Effector CD4-positive, alpha-beta T cell (primary cell): ENCODE measurements around the gene ARHGAP30.
"Not testable (repeated sequence)": the region's sequence is repeated elsewhere in the genome, so short reads cannot be mapped to it uniquely, and the experiment has no call there.

Experiments used
- DNase-seq: peaks from one replicate; pipeline ENCODE4 v3.0.0-alpha.2; 2020

Gene ARHGAP30

GRCh38 chr1:161037661-161038522 lies 31.8 kb downstream of the ARHGAP30 start:
- no peak for DNase-seq

- no peak for DNase-seq
Observed at GRCh38 chr1:161033751-161034150, 35.9 kb downstream of the ARHGAP30 start.

GRCh38 chr1:161032409-161032808 lies 37.3 kb downstream of the ARHGAP30 start:
- DNase-seq: no peak

- no peak for DNase-seq
Observed at GRCh38 chr1:161031874-161032273, 37.8 kb downstream of the ARHGAP30 start.

GRCh38 chr1:161029466-161029865 lies 40.2 kb downstream of the ARHGAP30 start:
- DNase-seq: not testable (repeated sequence)

GRCh38 chr1:161026954-161027353 lies 42.7 kb downstream of the ARHGAP30 start:
- DNase-seq: not testable (repeated sequence)

GRCh38 chr1:161022432-161022831 lies 47.3 kb downstream of the ARHGAP30 start:
- DNase-seq: not testable (repeated sequence)

GRCh38 chr1:161021970-161022353 lies 47.7 kb downstream of the ARHGAP30 start:
- DNase-seq: no peak

- peak; percentile 87 for DNase-seq
Observed at GRCh38 chr1:161021165-161021969, 48.3 kb downstream of the ARHGAP30 start.

GRCh38 chr1:161020509-161021164 lies 49.1 kb downstream of the ARHGAP30 start, which contains the start of gene F11R:
F11R (minus strand) TSS chr1:161021152; CDS start chr1:161021073, 79 bp downstream.
- peak; percentile 26 for DNase-seq

- DNase-seq: no peak
Observed at GRCh38 chr1:161019751-161020495, 49.8 kb downstream of the ARHGAP30 start.

GRCh38 chr1:161019111-161019660 lies 50.5 kb downstream of the ARHGAP30 start:
- not testable (repeated sequence) for DNase-seq

GRCh38 chr1:161018631-161018930 lies 51.1 kb downstream of the ARHGAP30 start:
- DNase-seq: no peak

GRCh38 chr1:161017756-161018630 lies 51.7 kb downstream of the ARHGAP30 start:
- no peak for DNase-seq

GRCh38 chr1:161017181-161017580 lies 52.5 kb downstream of the ARHGAP30 start:
- not testable (repeated sequence) for DNase-seq

- DNase-seq: not testable (repeated sequence)
Observed at GRCh38 chr1:161016683-161017082, 53.0 kb downstream of the ARHGAP30 start.

- peak; percentile 32 for DNase-seq
Observed at GRCh38 chr1:161013488-161014230, 56.0 kb downstream of the ARHGAP30 start.

GRCh38 chr1:161013131-161013487 lies 56.6 kb downstream of the ARHGAP30 start:
- DNase-seq: no peak

GRCh38 chr1:161012420-161012819 lies 57.3 kb downstream of the ARHGAP30 start:
- DNase-seq: no peak

- DNase-seq: no peak
Observed at GRCh38 chr1:161009602-161010211, 60.0 kb downstream of the ARHGAP30 start.
